Kidney epithelial cell (primary cell): ENCODE data around the gene ARHGEF40. TPM values are rescaled to one million over a fixed set of nuclear protein-coding genes. Genes with fewer than 3 reads are reported as not detected.

Experiments used
- DNase-seq: peaks from one replicate; pipeline ENCODE4 v3.0.0-alpha.2; 2010; ENCODE audit warnings: low read depth
- H3K27me3 ChIP-seq: 2 replicates; pipeline ENCODE4 v1.6.0; 2011; ENCODE audit warnings: low read length; ENCODE audit not compliant: control insufficient read depth, insufficient read depth
- H3K36me3 ChIP-seq: 2 replicates; pipeline ENCODE4 v1.5.1; 2011; ENCODE audit warnings: low read length; ENCODE audit not compliant: control insufficient read depth, insufficient read depth
- H3K4me3 ChIP-seq: 2 replicates; pipeline ENCODE4 v1.5.1; 2011; ENCODE audit warnings: low read depth, mild to moderate bottlenecking, control low read depth, low read length
- total RNA-seq: library from RNA; depleted of rRNA; stranded (reverse); fragments of >200 nt; gene quantifications from 2 replicates; pipeline ENCODE4 v1.2.3, GENCODE V29; 2015
- TF ChIP-seq, protein P1 (sequence below): IDR thresholded peaks from 2 replicates; pipeline ENCODE4 v1.5.1; 2011; ENCODE audit warnings: mild to moderate bottlenecking, moderate library complexity, low read length, control low read depth, inconsistent platforms; ENCODE audit not compliant: insufficient read depth, poor library complexity, severe bottlenecking

The ARHGEF40 gene
- total RNA-seq, 1 donor from 2014 or later, result 59.7 TPM

DNA sequence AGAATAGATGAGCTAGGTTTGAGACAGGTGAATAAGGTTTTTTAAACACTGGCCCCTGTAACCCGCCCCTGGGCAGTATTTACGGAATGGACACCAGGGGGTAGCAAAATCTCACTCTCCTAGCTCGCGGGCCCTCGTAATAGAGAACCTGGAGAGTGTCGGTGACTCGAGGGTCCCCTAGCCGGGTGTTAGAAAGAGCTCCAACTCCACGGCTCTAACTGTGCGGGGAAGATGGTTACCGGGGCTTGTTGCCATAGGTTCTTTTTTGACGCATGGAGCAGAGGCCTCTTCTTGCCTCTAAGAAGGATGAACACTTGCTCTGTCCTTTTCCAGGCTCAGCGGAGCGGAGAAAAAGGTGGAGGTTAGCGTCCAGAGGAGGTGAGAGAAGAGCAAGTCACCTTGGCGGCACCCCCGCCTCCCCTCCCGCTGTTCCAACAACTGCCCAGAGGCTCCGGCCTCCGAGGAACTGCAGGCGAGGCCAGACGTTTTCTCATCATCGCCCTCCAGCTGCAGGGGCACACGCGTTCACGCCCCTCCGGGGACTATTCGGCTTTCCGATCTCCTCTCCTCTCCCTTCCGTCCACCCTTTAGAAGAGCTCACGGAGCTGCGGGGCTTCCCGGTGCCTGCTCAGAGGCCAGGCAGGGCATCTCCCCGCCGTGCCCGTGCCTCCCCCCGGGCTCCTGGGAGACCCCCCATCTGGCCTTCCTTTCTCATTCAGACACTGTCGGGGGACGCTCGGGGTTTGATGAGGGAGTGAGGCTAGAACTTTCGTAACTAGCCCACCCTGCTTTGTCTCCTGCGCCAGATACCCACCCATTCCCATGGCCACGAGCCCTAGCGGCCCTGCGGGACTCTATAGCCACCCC is 1.4 kb upstream of the ARHGEF40 start:
- Histone ChIP-seq H3K27me3 (no peaks in the 10 kb centered on the region), H3K36me3 (no peaks in the 10 kb centered on the region), H3K4me3 (peak overlapping the region; percentile 81)
- DNase-seq, result no peak
- TF ChIP-seq, protein P1, sequence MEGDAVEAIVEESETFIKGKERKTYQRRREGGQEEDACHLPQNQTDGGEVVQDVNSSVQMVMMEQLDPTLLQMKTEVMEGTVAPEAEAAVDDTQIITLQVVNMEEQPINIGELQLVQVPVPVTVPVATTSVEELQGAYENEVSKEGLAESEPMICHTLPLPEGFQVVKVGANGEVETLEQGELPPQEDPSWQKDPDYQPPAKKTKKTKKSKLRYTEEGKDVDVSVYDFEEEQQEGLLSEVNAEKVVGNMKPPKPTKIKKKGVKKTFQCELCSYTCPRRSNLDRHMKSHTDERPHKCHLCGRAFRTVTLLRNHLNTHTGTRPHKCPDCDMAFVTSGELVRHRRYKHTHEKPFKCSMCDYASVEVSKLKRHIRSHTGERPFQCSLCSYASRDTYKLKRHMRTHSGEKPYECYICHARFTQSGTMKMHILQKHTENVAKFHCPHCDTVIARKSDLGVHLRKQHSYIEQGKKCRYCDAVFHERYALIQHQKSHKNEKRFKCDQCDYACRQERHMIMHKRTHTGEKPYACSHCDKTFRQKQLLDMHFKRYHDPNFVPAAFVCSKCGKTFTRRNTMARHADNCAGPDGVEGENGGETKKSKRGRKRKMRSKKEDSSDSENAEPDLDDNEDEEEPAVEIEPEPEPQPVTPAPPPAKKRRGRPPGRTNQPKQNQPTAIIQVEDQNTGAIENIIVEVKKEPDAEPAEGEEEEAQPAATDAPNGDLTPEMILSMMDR, result peak; percentile 73

DNA sequence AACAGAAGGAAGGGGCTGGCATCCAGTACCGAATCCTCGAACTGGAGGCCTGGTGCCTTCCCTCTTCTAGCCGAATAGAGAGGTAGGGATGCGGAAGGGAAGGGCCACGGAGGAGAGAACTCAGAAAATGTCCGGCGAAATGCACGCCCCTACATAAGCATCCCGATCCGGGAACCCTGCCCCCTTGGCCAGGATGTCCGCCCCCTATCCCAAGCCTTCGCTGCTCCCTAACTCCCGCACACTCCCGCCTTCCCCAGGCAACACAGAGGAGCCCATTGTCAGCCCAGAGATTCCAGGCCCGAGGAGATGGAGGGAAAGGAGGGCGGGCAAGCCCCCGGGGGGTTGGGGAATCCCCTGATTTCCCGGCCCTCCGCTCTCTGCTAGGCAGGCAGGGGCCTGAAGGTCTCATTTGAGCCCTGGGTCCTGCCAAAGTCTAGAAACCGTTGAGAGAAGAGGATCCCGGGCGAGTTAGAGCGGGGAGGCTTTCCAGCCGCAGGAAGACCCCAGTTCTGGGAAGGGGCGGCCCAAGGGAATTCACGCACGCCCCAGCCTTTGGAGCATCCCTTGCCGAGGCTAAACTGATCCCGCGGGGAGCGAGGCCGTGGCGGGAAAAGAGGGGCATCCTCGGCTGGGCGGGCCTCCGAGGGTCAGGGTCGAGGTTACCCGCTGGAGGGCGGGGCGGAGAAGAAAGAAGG is 569 bp upstream of the ARHGEF40 start:
- TF ChIP-seq, protein P1, result no peak
- DNase-seq, result no peak
- Histone ChIP-seq H3K27me3 (no peaks in the 10 kb centered on the region), H3K36me3 (peaks cover 1% of the 10 kb centered on the region), H3K4me3 (peak overlapping the region; percentile 81)

DNA sequence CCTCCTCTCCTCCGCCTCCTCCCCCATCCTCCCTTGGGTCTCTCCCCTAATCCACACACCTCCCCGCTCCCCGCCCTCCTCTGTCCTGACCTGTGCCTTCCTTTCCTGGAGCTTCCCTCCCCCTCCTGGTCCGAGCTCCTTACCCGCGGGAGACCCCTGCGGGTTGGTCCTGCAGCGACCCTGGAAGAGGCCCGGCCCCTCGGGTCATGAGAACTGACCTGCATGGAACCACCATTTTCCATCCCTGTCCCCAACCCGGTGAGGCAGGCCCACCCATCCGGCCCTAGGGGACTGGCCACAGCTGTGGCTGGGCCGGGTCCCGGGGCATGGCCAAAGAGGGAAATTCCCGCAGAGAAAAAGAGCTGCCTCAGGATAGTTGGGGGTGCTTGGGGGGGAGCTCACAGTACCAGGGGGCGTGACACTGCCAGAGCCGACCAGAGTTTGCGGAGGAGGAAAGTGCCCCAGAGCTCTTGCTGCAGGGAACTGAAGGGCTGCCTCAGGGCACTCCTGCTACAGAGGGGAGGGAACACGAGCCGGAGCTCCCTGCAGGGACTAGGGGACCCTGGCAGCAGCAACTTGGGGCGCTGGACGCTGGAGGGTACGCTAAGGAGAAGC is 613 bp downstream of the ARHGEF40 start:
- TF ChIP-seq, protein P1, result no peak
- peak overlapping the region; percentile 81 for H3K4me3 ChIP-seq
- no peak for DNase-seq
- H3K27me3 ChIP-seq, result no peaks in the 10 kb centered on the region
- H3K36me3 ChIP-seq, result peaks cover 5% of the 10 kb centered on the region

DNA sequence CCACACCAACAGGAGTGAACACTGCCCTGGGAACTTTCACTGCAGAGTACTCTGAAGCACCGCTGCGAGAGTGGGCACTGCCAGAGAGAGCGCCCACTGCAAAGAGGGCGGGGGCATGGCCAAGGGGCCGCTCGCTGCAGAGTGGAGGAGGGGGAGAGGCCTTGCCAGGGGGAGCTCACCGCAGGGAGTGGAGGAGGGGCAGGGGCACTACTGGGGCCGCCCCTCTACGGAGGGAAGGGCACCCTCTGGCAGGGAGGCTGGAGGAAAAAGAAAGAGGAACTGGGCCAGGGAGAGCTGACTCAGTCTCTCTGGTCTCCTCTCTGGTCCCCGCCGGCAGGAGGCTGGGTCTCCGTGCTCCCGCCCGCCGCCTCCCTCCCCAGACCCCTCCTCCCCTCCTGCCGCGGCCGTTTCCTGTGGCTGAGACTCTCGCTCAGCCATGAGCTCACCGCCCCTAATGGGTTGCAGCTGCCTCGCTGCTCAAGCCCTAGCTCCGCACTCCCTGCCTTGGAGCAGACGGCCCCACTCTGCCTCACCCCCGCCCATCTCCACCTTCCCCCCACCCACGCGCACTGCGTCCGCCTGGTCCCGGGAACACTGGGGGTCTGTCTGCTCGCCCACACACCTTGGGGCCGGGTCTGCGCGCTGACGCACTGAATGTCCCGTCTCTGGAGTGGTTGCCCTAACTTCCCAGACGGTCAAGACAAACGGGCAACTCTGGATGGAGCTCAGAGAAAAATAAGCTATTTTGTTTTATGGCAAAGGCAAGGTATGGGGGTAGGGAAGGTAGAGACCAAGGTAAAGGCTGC is 1.3 kb downstream of the ARHGEF40 start:
- TF ChIP-seq, protein P1, result no peak
- no peak for DNase-seq
- no peaks in the 10 kb centered on the region for H3K27me3 ChIP-seq
- peak overlapping the region; percentile 81 for H3K4me3 ChIP-seq
- H3K36me3 ChIP-seq, result peaks cover 8% of the 10 kb centered on the region

DNA sequence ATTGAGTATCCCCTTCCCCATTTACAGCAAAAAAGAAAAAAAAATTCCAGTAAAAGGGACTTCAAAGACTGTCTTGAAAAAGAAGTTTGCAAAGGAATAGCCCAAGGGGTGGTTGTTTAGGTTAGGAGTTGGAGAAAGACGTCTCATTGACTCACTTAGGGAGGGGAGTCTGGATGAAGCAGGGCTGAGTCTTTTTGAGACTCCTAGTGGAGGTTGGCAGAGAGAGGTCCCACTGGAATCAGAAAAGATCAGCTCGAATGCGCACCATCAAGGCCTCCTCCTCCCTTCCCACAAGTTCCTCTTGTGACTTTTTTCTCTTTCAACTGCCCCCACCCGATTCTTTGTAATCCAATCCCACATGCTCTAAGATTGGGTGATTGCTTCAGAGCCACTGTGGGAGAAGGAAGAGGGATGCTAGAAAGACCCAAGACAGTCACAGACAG is 1.9 kb downstream of the ARHGEF40 start:
- TF ChIP-seq, protein P1, result no peak
- no peaks in the 10 kb centered on the region for H3K27me3 ChIP-seq
- no peak for DNase-seq
- H3K4me3 ChIP-seq, result peak overlapping the region; percentile 81
- H3K36me3 ChIP-seq, result peaks cover 8% of the 10 kb centered on the region
